A549 (cell line): ENCODE data around the gene ALDH2. TPM values are rescaled to one million over a fixed set of nuclear protein-coding genes. Genes with fewer than 3 reads are reported as not detected.

ENCODE experiments used
- ATAC-seq, 2 experiments: fragments of 200-7000 bp in 1 of 2; fragments of >200 bp in 1 of 2; cut with Nextera tagmentation in 1 of 2; cut with Tn5 transposase in 1 of 2; 3 replicates each; pipeline versions ENCODE4 v1.8.0 to v1.9.1; 2018 to 2020; ENCODE audit warnings: mild to moderate bottlenecking in 1 of 2, moderate library complexity in 1 of 2
- CTCF ChIA-PET: fragments of 300-600 bp; sonication (Branson Sonifier 250); formaldehyde crosslinking; extraction: SDS; loops from one replicate; lab custom pipeline; 2021; ENCODE audit warnings: antibody characterized with exemption, inconsistent platforms; lab: Yijun Ruan, JAX
- POLR2A ChIA-PET: fragments of 350-600 bp; formaldehyde crosslinking; extraction: SDS; loops from one replicate; lab custom pipeline; 2021; ENCODE audit warnings: antibody characterized with exemption, inconsistent platforms; lab: Yijun Ruan, JAX
- DNase-seq, 2 experiments: peaks; one replicate each; pipeline versions ENCODE4 v3.0.0 to v3.0.0-alpha.2; 2011 to 2016; ENCODE audit warnings: low read depth in 1 of 2, low spot score in 1 of 2
- FAIRE-seq: peaks from 2 replicates; lab custom pipeline; 2011; peaks lifted over from hg19 to GRCh38; lab: Jason Lieb, UNC
- H3K27ac ChIP-seq, 2 experiments: fragments of >200 bp; sonication (Bioruptor Twin); formaldehyde crosslinking; 3 replicates each; pipeline ENCODE4 v1.5.1; 2016 to 2017
- H3K4me1 ChIP-seq: fragments of >200 bp; sonication (Bioruptor Twin); formaldehyde crosslinking; 3 replicates; pipeline ENCODE4 v1.6.1; 2016
- H3K4me2 ChIP-seq: fragments of >200 bp; sonication (Bioruptor Twin); formaldehyde crosslinking; 3 replicates; pipeline ENCODE4 v1.6.1; 2016
- H3K4me3 ChIP-seq: fragments of >200 bp; sonication (Bioruptor Twin); formaldehyde crosslinking; 3 replicates; pipeline ENCODE4 v1.5.1; 2016
- H3K9me3 ChIP-seq: fragments of >200 bp; sonication (Bioruptor Twin); formaldehyde crosslinking; 3 replicates; pipeline ENCODE4 v1.6.1; 2016
- CTCF ChIP-seq: fragments of >200 bp; sonication (Bioruptor Twin); formaldehyde crosslinking; IDR thresholded peaks from 3 replicates; pipeline ENCODE4 v1.5.1; 2016
- EHMT2 ChIP-seq: fragments of 200-600 bp; sonication (generic); IDR thresholded peaks from 2 replicates; pipeline ENCODE4 v1.6.1; 2016; ENCODE audit warnings: antibody characterized with exemption, low read depth, mild to moderate bottlenecking, moderate library complexity
- ELK1 ChIP-seq: fragments of 150-350 bp; IDR thresholded peaks from 2 replicates; pipeline ENCODE4 v1.6.1; 2014; ENCODE audit warnings: low read depth, mild to moderate bottlenecking, low read length
- FOSL2 ChIP-seq, 2 experiments: fragments of 450-650 bp in 1 of 2; fragments of >200 bp in 1 of 2; sonication (Bioruptor Twin) in 1 of 2; formaldehyde crosslinking; IDR thresholded peaks; 2 replicates each; pipeline versions ENCODE4 v1.5.0 to v1.6.1; 2016 to 2020; ENCODE audit warnings: mild to moderate bottlenecking in 1 of 2, moderate library complexity in 1 of 2
- FOXS1 ChIP-seq: fragments of 250-450 bp; sonication (Bioruptor Pico); IDR thresholded peaks from 2 replicates; pipeline ENCODE4 v1.5.0; 2020; ENCODE audit warnings: mild to moderate bottlenecking, moderate library complexity
- HES2 ChIP-seq: fragments of >200 bp; sonication (Bioruptor Twin); formaldehyde crosslinking; IDR thresholded peaks from 2 replicates; pipeline ENCODE4 v1.6.1; 2016
- HOXB13 ChIP-seq: fragments of 250-450 bp; sonication (Bioruptor Pico); IDR thresholded peaks from 2 replicates; pipeline ENCODE4 v1.5.0; 2020; ENCODE audit warnings: low read depth, mild to moderate bottlenecking, moderate library complexity
- JUNB ChIP-seq: fragments of >200 bp; sonication (Bioruptor Twin); formaldehyde crosslinking; IDR thresholded peaks from 2 replicates; pipeline ENCODE4 v1.6.1; 2016
- MAZ ChIP-seq: fragments of 150-350 bp; IDR thresholded peaks from 2 replicates; pipeline ENCODE4 v1.6.1; 2014; ENCODE audit warnings: antibody characterized with exemption, low read depth, low read length, borderline replicate concordance
- MYC ChIP-seq: IDR thresholded peaks from 2 replicates; pipeline ENCODE4 v1.6.1; 2012; ENCODE audit warnings: mild to moderate bottlenecking, inconsistent platforms, low read length, improper control_type of control experiment, borderline replicate concordance
- NR3C1 ChIP-seq: fragments of >200 bp; sonication (Bioruptor Twin); formaldehyde crosslinking; IDR thresholded peaks from 3 replicates; pipeline ENCODE4 v1.6.1; 2017
- PHF8 ChIP-seq: fragments of 200-600 bp; sonication (generic); IDR thresholded peaks from 2 replicates; pipeline ENCODE4 v1.6.1; 2016; ENCODE audit warnings: low read depth, mild to moderate bottlenecking, antibody characterized with exemption, moderate library complexity, borderline replicate concordance
- RAD21 ChIP-seq, 2 experiments: fragments of >200 bp in 1 of 2; sonication (Bioruptor Twin) in 1 of 2; formaldehyde crosslinking in 1 of 2; IDR thresholded peaks in 1 of 2; conservative IDR thresholded peaks in 1 of 2; 2 replicates in 1 of 2; 3 replicates in 1 of 2; pipeline ENCODE4 v1.6.1; 2012 to 2018; ENCODE audit warnings: inconsistent platforms in 1 of 2
- RARB ChIP-seq: fragments of 250-450 bp; sonication (Bioruptor Pico); IDR thresholded peaks from 2 replicates; pipeline ENCODE4 v1.8.0; 2021; ENCODE audit warnings: mild to moderate bottlenecking, moderate library complexity
- TFCP2L1 ChIP-seq: fragments of 250-450 bp; sonication (Bioruptor Pico); IDR thresholded peaks from 2 replicates; pipeline ENCODE4 v1.5.0; 2021; ENCODE audit warnings: mild to moderate bottlenecking
- ZC3H11A ChIP-seq: fragments of 450-650 bp; IDR thresholded peaks from 2 replicates; pipeline ENCODE4 v1.6.1; 2014; ENCODE audit warnings: antibody characterized with exemption, mild to moderate bottlenecking
- WGBS: methylation state at CpG from one replicate; pipeline ENCODE4 v1.1.6; 2017; ENCODE audit errors: missing lambda C conversion rate; 5-methylcytosine and 5-hydroxymethylcytosine counted together
- polyA plus RNA-seq, 4 experiments: library from polyadenylated mRNA; depleted of rRNA in 3 of 4; stranded (reverse); fragments of >200 nt; fragmentation: RNase III in 1 of 4; extraction: RNeasy Plus Mini Kit Qiagen cat#74134 plus additional on column Dnase treatment in 1 of 4; gene quantifications; 2 replicates in 3 of 4; 3 replicates in 1 of 4; pipeline ENCODE4 v1.2.3, GENCODE V29; 2011 to 2017
- TF ChIP-seq, protein P1 (sequence below): IDR thresholded peaks from 2 replicates; pipeline ENCODE4 v1.6.1; 2012
- TF ChIP-seq, protein P2 (sequence below): fragments of 450-650 bp; IDR thresholded peaks from 2 replicates; pipeline ENCODE4 v1.6.1; 2014; ENCODE audit warnings: antibody characterized with exemption

The ALDH2 gene
- polyA plus RNA-seq, 2 of the 4 experiments (the other 2 are of a cell fraction), result 97.5 to 123 TPM

DNA sequence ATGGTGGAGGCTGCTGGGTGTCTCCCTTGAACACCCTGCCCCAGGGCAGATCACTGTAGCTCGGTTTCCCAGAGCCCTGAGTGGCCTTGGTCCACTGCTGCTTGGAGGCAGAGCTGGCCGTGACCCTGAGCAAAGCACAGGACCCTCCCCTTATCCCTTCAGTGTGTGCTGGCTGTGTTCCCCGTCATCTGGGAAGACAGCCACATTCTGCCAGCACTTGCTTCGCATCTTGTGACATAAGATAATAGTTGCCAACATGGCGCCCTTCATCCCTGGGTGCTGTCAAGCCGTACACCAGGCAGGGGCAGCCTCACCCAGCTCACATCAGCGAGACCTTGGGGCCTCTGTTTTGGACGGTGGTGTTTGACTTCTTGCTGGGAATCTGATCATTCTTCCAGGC, 12.1 kb upstream of the ALDH2 start:
- no peak for TF ChIP-seq RARB (CRISPR knock-in tag)
- TF ChIP-seq HOXB13 (CRISPR knock-in tag), result no peak
- TF ChIP-seq NR3C1, result no peak
- no peak for TF ChIP-seq EHMT2
- TF ChIP-seq, protein P1, sequence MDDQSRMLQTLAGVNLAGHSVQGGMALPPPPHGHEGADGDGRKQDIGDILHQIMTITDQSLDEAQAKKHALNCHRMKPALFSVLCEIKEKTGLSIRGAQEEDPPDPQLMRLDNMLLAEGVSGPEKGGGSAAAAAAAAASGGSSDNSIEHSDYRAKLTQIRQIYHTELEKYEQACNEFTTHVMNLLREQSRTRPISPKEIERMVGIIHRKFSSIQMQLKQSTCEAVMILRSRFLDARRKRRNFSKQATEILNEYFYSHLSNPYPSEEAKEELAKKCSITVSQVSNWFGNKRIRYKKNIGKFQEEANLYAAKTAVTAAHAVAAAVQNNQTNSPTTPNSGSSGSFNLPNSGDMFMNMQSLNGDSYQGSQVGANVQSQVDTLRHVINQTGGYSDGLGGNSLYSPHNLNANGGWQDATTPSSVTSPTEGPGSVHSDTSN, result no peak
- no peak for TF ChIP-seq ZC3H11A
- no peak for TF ChIP-seq HES2
- TF ChIP-seq FOXS1 (CRISPR knock-in tag), result no peak
- no peak for TF ChIP-seq TFCP2L1 (CRISPR knock-in tag)
- TF ChIP-seq, all 56 proteins: peak for 0
- no peak for FAIRE-seq
- WGBS, result 79% methylated on average over 6 of the region's 8 CpGs
- Histone ChIP-seq H3K27ac (no peak overlapping the region), H3K4me1 (no peaks in the 10 kb centered on the region), H3K4me2 (no peak overlapping the region), H3K9me3 (no peaks in the 10 kb centered on the region), H3K4me3 (no peak overlapping the region)
- DNase-seq, result no peak
- CTCF ChIA-PET, result interaction anchor here (0.8 to 12.9 kb wide), 15 partner anchors 8 to 130 kb away, joined by 3 to 150 read pairs (median 4); no protein-coding TSS in a partner anchor
- POLR2A ChIA-PET, result interaction anchor here (0.6 to 1.8 kb wide), 2 partner anchors 12 to 54 kb away, joined by 5 to 9 read pairs; partner anchors contain the start of gene ALDH2
- ATAC-seq, result no peak

- TF ChIP-seq MAZ, result no peak
- no peak for TF ChIP-seq JUNB
- no peak for TF ChIP-seq PHF8
- TF ChIP-seq FOXS1 (CRISPR knock-in tag), result no peak
- no peak for TF ChIP-seq MYC
- TF ChIP-seq, protein P2, sequence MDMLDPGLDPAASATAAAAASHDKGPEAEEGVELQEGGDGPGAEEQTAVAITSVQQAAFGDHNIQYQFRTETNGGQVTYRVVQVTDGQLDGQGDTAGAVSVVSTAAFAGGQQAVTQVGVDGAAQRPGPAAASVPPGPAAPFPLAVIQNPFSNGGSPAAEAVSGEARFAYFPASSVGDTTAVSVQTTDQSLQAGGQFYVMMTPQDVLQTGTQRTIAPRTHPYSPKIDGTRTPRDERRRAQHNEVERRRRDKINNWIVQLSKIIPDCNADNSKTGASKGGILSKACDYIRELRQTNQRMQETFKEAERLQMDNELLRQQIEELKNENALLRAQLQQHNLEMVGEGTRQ, result no peak
- no peak for TF ChIP-seq RAD21 (conservative IDR thresholded peaks at IDR 0.05 in 1 of 2, IDR thresholded peaks at IDR 0.05 in 1 of 2)
- no peak for TF ChIP-seq ELK1
- TF ChIP-seq CTCF, result no peak
- TF ChIP-seq FOSL2 (IDR thresholded peaks at IDR 0.05), result no peak
- TF ChIP-seq FOSL2 (CRISPR knock-in tag; IDR thresholded peaks at IDR 0.05), result no peak
- H3K4me1 ChIP-seq, result no peaks in the 10 kb centered on the region
- ATAC-seq, result no peak
- ChIA-PET CTCF (interaction anchor here (0.7 to 12.9 kb wide), 2 partner anchors 8 to 57 kb away, joined by 3 to 150 read pairs; no protein-coding TSS in a partner anchor), POLR2A (no interaction called here)
- no peak overlapping the region for H3K4me3 ChIP-seq
- no peaks in the 10 kb centered on the region for H3K9me3 ChIP-seq
- no peak overlapping the region for H3K27ac ChIP-seq
- WGBS, result 94% methylated on average over 12 of the region's 15 CpGs
- DNase-seq, result no peak
- no peak overlapping the region for H3K4me2 ChIP-seq
- no peak for FAIRE-seq
Observed at GRCh38 chr12:111756196-111756595, 10.5 kb upstream of the ALDH2 start.
